Measurements from ENCODE around the gene CRAMP1. TPM values are rescaled to one million over a fixed set of nuclear protein-coding genes. Genes with fewer than 3 reads are reported as not detected.
A peak's percentile ranks its signal among the peaks of the same experiment; 100 is the strongest.
"Not testable (repeated sequence)": the region's sequence is repeated elsewhere in the genome, so short reads cannot be mapped to it uniquely, and the experiment has no call there.

Gene CRAMP1
- total RNA-seq, 4 donors from 2014 or later = 7.6 to 11.7 (median 9.8) TPM

GRCh38 chr16:1713331-1713730 is 101.2 kb downstream of the CRAMP1 start:
- no peak for DNase-seq (ENCODE audit: low spot score)
- TF ChIP-seq CTCF (IDR thresholded peaks at IDR 0.05) = no peak
- no peak for ATAC-seq (ENCODE audit: low FRiP score)

GRCh38 chr16:1713933-1714332 is 101.8 kb downstream of the CRAMP1 start:
- DNase-seq (ENCODE audit: low spot score) (no peak), ATAC-seq (ENCODE audit: low FRiP score) (no peak)
- no peak for TF ChIP-seq CTCF (IDR thresholded peaks at IDR 0.05)

- DNase-seq (ENCODE audit: low spot score) = no peak
- no peak for ATAC-seq (ENCODE audit: low FRiP score)
- TF ChIP-seq CTCF (IDR thresholded peaks at IDR 0.05) = no peak
Observed at GRCh38 chr16:1715220-1715619, 103.1 kb downstream of the CRAMP1 start.

GRCh38 chr16:1718236-1718635 is 106.1 kb downstream of the CRAMP1 start:
- DNase-seq (ENCODE audit: low spot score) = not testable (repeated sequence)

GRCh38 chr16:1719559-1720229 is 107.5 kb downstream of the CRAMP1 start:
- DNase-seq (ENCODE audit: low spot score); ATAC-seq (ENCODE audit: low FRiP score): not testable (repeated sequence)

More at GRCh38 chr16:1718236-1718635, 106.1 kb downstream of the CRAMP1 start:
- ATAC-seq (ENCODE audit: low FRiP score) = not testable (repeated sequence)

GRCh38 chr16:1721372-1721771 is 109.2 kb downstream of the CRAMP1 start:
- no peak for ATAC-seq (ENCODE audit: low FRiP score)
- DNase-seq (ENCODE audit: low spot score) = no peak
- no peak for TF ChIP-seq CTCF (IDR thresholded peaks at IDR 0.05)

GRCh38 chr16:1723450-1724147 is 111.4 kb downstream of the CRAMP1 start:
- ATAC-seq (ENCODE audit: low FRiP score) (no peak), DNase-seq (ENCODE audit: low spot score) (peak; percentile 32)
- no peak for TF ChIP-seq CTCF (IDR thresholded peaks at IDR 0.05)

GRCh38 chr16:1724491-1724890 is 112.3 kb downstream of the CRAMP1 start:
- no peak for TF ChIP-seq CTCF (IDR thresholded peaks at IDR 0.05)
- DNase-seq (ENCODE audit: low spot score) = no peak
- ATAC-seq (ENCODE audit: low FRiP score) = no peak

Measured in omental fat pad (tissue), 4 donors.